Measurements from ENCODE around the gene ERCC5.

ERCC5 gene

DNA sequence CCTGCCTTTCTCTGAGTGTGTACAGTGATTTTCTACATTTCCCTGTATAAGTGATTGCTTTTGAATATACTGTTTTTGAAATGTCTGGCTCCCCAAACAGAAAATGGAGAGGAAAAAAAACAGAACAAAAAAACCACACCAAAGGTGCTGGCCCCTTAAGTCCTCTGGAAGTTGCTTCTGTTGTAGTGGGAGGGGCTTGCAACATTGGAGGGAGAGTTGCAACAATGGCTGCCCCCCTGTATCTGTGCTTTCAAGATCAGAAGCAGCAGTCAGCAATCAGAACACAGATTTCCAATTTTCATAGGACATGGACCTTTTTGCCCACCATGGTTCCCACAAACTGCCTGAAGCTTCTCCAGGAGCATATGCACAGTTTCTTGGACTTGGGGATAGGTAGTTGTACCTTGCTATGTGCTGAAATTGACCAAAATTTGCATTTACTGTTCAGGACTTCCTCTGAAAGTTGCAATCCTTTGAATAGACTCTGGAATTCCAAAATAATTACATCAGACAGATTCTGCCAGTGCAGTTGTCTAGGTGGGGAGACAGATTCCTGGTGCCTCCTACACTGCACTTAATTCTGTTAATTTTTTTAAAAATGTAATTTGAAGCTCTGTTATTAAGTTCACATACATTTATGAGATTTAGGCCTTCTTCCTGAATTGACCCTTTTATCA lies 33.1 kb upstream of the ERCC5 start:
- H3K4me3 ChIP-seq (ENCODE audit: low read length), result no peak overlapping the region
- TF ChIP-seq, protein P1, sequence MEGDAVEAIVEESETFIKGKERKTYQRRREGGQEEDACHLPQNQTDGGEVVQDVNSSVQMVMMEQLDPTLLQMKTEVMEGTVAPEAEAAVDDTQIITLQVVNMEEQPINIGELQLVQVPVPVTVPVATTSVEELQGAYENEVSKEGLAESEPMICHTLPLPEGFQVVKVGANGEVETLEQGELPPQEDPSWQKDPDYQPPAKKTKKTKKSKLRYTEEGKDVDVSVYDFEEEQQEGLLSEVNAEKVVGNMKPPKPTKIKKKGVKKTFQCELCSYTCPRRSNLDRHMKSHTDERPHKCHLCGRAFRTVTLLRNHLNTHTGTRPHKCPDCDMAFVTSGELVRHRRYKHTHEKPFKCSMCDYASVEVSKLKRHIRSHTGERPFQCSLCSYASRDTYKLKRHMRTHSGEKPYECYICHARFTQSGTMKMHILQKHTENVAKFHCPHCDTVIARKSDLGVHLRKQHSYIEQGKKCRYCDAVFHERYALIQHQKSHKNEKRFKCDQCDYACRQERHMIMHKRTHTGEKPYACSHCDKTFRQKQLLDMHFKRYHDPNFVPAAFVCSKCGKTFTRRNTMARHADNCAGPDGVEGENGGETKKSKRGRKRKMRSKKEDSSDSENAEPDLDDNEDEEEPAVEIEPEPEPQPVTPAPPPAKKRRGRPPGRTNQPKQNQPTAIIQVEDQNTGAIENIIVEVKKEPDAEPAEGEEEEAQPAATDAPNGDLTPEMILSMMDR (conservative IDR thresholded peaks at IDR 0.05; ENCODE audit: low read depth, low read length), result no peak
- DNase-seq (ENCODE audit: low read depth), result no peak

DNA sequence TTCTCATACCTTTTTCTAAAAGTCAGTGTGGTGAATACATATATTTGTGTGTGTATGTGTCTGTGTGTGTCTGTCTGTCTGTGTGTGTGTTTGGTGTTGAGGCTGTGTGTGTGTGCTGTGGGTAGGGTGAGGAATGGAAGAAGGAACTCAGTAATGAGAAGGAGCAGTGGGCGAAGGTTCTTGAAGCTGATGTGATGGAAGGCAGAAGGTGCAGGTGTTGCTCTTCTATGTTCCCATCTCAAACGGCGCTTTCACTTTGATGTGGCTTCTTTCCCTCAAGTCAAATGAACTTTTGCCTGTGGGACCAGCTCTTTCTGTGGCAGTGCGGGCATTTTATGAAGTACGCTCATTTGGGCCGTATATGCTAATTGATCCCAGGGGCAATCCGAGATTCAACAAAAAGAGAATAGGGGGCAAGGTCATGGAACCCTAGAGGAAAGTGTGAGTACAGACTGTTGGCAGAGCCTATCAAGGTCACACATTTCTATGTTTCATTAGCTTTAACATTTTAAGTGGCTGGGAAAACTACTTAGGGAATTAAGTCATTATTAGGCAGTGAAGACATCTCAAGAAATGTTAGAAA lies 31.7 kb upstream of the ERCC5 start:
- TF ChIP-seq, protein P1 (conservative IDR thresholded peaks at IDR 0.05; ENCODE audit: low read depth, low read length), result no peak
- no peak overlapping the region for H3K4me3 ChIP-seq (ENCODE audit: low read length)
- no peak for DNase-seq (ENCODE audit: low read depth)

DNA sequence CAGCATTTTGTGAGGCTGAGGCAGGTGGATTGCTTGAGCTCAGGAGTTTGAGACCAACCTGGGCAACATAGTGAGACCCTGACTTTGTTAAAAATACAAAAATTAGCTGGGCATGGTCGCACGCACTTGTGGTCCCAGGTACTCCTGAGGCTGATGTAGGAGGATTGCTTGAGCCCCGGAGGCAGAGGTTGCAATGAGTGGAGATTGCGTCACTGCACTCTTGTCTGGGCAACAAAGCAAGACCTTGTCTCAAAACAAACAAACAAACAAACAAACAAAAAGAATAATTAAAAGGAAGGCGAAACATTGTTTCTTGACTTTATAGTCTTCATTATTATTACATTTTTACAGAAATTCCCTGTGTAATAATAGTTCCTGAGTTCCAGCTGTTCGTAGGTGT lies 31.0 kb upstream of the ERCC5 start:
- TF ChIP-seq, protein P1 (conservative IDR thresholded peaks at IDR 0.05; ENCODE audit: low read depth, low read length), result no peak
- no peak for DNase-seq (ENCODE audit: low read depth)
- H3K4me3 ChIP-seq (ENCODE audit: low read length), result no peak overlapping the region

DNA sequence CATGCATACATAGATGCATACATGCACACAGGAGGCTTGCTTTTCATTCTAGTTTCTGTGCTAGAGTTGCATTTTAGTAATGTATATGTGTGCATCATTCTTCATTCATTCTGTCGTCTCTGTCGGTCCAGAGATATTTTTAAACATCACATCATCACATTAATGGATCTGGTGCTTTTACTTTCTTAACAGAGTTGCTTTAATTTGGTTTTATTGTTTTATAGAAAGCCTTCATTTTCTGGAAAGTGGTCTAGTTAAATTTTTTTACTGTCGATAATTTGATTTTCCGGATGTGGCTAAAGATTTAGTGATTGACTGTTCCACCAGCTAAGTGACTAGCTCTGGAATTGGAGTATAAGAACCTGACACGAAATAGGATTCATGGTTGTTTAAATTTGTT lies 30.0 kb upstream of the ERCC5 start:
- H3K4me3 ChIP-seq (ENCODE audit: low read length), result no peak overlapping the region

DNA sequence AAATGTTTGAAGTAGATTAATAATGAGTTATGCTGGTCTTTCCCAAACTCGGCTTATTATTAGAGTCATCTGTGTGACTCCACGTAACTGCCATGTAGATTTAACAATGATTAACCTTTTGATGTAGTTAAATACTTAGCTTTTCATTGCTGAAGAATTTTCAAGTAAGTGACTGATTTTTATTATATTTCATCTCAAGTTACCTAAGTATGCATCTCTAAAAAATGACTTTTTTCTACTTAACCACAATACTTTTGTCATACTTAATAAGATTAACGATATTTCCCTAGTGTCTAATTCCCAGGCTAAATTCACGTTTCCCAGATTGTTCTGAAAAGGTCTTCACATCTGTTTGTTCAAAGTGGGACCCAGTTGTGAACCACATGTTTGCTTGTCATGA lies 29.1 kb upstream of the ERCC5 start:
- no peak for DNase-seq (ENCODE audit: low read depth)
- H3K4me3 ChIP-seq (ENCODE audit: low read length), result no peak overlapping the region
- TF ChIP-seq, protein P1 (conservative IDR thresholded peaks at IDR 0.05; ENCODE audit: low read depth, low read length), result no peak

More for the DNA sequence above, 30.0 kb upstream of the ERCC5 start:
- TF ChIP-seq, protein P1 (conservative IDR thresholded peaks at IDR 0.05; ENCODE audit: low read depth, low read length), result no peak
- no peak for DNase-seq (ENCODE audit: low read depth)

DNA sequence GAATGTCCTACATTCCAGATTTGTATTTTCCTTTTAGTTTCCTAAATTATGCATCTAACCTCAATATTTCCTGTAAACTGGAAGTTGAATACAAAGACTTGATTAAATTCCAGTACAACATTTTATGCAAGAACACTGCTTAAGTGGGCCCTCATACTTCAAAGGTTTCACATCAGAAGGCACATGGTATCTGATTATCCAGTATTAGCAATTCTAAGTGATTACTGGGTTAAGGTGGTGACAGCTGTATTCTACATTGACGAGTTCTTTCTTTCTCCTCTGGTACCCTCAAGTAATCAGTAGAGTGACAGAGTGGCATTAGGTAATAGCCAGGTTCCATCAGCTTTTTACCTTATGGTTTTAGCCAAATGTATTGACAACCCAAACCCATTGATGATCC lies 28.6 kb upstream of the ERCC5 start:
- DNase-seq (ENCODE audit: low read depth), result no peak
- H3K4me3 ChIP-seq (ENCODE audit: low read length), result no peak overlapping the region
- TF ChIP-seq, protein P1 (conservative IDR thresholded peaks at IDR 0.05; ENCODE audit: low read depth, low read length), result no peak

DNA sequence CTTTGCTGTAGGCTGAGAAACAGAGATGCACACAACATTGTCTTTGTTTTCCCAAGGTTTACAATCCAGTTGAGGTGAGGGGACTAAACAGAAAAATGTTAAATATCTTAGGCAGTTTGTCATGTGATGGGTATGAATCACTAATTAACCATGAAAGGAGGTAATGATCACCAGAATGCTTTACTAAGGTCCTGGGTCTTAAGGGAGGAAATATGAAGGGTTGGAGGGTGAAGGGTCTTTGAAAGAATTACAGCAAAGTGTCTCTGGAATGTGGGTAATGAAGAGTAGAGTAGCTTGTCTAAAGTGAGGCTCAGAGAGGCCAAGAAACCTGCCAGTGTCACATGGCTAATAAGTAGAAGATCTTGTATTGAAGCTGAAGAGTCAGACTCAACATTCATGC lies 27.9 kb upstream of the ERCC5 start:
- TF ChIP-seq, protein P1 (conservative IDR thresholded peaks at IDR 0.05; ENCODE audit: low read depth, low read length), result no peak
- peak; percentile 90 for DNase-seq (ENCODE audit: low read depth)
- H3K4me3 ChIP-seq (ENCODE audit: low read length), result no peak overlapping the region

All from retinal pigment epithelial cell (primary cell).